ENCODE results near the gene POMT1.

The POMT1 gene

DNA sequence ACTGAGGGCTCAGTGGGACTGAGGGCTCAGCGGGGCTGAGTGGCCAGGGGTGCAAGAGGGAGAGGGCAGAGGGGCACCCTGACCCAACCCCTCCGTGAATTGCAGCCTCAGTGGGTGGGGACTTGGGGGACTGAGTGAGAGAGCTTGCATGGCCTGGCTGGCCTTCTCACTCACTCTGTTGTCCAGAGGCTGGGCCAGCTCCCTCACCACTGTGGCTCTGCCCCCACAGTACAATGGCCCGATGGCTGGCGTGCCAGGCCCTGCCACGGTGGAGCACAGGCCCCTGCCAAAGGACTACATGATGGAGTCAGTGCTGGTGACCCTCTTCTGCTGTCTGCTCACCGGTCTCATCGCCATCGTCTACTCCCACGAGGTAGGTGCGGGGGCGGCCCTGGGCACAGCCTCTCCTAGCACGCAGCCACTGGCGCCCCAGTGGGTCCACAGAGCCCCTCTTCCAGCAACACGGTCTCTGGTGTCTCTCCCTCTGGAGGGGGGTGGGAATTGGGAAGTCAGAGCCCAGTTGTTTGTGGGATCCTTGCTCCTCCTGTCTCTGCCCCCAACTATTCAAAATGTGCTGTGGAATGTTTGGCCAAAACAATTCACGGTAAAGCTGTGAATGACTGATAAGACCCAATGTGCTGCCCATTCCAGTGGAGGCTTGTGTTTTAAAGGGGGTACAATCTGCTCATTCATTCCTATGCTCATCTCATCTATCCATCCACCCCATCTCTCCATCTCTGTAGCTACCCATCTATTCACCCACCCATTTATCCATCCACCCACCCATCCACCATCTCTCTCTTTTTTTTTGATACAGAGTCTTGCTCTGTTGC is 53.3 kb downstream of the POMT1 start:
- no peak for DNase-seq

DNA sequence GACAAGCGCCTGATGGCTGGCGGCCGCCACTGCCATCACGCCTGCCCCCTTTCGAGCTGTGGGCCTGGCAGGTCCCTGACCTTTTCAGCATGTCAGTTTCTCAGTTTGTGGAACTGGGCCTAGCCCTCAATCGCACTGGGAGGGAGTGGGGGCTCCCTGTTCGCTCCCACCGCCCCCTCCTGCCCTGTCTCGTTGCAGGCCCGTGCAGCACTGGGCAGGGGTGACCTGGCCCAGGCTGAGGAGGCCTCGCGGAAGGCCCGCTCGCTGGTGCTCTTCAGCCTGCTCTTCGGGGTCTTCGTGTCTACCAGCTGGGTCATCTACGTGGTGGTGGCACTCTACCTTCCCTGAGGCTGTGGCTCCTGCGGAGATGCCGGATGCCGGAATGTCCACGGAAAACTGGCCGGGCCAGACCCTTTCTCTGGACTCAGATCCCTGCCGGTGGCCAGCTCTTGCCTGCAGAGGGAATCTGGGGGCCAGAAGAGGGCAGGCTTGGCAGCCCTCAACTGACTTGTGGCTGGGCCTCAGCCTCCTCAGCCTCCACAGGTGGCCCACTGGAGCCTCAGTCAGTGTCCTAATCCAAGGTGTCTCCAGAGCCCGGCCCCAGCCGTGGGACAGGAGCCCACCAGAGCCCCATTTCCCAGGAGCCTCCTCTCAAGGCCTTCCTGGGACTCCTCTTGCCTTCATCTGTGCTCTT is 55.3 kb downstream of the POMT1 start:
- DNase-seq: no peak

DNA sequence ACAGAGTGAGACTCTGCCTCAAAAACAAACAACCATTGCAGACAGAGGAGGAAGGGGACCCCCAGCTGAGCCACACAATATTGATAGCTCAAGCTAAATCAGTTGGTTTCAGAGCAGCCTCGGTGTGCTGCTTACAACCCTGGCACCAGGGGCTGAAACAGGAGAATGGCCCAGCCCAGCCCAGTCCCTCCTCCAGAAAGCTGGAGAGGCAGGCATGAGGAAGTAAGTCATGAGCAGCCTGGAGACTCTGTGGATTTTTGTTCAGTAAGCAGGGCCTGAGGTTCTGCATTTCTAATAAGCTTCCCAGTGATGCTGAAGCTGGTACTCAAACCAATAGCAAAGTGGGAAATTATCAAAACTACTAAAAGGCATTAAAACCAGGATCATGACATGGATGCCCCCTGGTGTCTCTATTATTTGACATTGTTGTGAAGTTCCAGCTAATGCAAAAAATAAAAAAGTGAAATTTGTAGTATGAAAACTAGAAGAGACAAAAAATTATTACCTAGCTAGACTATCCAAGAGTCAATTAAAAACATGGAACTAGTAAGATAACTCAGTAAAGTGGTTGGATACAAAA is 56.8 kb downstream of the POMT1 start:
- no peak for DNase-seq

DNA sequence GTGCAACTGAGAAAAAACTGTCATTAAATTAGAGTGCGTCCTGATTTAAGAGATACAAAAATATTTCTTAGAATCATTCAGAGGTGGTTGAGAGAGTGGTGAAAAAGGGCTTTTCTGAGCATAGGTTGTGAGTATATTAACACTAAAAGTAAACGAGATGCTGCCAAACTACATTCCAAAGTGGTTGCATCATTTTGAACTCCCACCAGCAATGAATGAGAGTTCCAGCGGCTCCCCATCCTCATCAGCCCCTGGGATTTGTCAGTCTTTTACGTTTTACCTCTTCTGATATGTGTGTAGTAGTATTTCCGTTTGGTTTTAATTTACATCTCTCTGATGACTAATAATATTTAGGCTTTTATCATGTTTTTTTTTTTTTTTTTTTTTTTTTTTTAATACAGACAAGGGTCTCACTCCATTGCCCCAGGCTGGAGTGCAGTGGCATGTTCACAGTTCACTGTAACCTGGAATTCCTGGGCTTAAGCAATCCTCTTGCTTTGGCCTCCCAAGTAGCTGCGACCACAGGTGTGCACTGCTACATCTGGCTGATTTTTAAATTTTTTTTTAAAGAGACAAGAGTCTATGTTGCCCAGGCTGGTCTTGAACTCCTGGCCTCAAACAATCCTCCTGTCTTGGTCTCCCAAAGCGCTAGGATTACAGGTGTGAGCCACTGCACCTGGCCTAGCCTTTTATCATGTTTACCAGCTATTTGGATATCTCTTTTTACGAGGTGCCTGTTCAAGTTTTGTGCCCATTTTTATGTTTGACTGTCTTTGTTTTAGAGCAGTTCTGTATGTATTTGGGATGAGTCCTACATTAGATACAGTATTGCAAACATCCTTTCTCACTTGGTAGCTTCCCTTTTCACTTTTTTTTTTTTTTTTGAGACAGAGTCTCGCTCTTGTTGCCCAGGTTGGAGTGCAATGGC is 59.6 kb downstream of the POMT1 start:
- DNase-seq: no peak

DNA sequence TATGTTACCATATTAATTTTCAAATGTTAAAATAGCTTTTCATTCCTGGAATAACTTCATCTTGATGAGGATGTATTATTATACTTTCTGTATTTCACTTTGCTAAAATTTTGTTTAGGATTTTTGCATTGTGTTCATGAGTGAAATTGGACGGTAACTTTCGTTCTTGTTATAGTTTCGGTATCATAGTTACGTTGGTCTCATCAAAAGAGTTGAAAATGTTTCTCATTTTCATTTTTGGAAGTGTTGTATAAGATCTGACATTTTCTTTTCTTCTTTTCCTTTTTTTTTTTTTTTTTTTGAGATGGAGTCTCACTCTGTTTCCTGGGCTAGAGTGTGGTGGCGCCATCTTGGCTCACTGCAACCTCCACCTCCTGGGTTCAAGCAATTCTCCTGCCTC is 62.7 kb downstream of the POMT1 start:
- DNase-seq: no peak

DNA sequence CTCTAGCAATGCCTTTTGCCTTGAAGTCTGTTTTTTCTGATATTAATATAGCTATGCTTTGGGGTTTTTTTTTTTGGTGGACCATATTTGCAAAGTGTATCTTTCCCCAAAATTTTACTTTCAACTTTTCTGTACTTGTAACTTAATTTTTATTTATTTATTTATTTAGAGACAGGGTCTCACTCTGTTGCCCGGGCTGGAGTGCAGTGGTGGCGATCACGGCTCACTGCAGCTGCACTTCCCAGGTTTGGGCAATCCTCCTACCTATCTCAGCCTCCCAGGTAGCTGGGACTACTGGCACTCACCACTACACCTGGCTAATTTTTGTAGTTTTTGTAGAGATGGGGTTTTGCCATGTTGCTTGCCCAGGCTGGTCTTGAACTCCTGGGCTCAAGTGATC is 63.4 kb downstream of the POMT1 start:
- DNase-seq: no peak

DNA sequence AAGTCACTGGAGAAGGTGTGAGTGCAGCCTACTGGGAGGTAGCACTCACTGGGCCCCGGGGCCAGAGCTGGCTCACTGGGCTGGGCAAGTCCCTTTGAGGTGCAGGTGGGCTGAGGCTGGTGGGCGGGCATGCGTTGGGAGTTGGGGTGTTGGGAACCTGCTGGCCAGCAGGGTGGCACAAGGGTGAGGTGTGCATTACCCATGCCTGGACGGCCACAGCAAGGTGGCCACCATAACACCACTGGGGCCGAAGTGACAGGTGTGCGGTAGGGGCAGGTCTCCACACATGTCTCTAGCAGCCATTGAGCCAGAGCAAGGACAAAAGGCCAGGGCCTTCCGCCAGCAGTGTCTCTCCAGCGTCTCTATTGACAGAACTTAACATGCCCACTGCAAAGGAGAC is 65.2 kb downstream of the POMT1 start:
- no peak for DNase-seq
